GOT3 (cell line): ENCODE results near the gene VPS51.

Source experiments
- DNase-seq: peaks from one replicate; lab custom pipeline; 2025; ENCODE audit warnings: mixed read lengths; lab: John Stamatoyannopoulos, UW

VPS51 gene

DNA sequence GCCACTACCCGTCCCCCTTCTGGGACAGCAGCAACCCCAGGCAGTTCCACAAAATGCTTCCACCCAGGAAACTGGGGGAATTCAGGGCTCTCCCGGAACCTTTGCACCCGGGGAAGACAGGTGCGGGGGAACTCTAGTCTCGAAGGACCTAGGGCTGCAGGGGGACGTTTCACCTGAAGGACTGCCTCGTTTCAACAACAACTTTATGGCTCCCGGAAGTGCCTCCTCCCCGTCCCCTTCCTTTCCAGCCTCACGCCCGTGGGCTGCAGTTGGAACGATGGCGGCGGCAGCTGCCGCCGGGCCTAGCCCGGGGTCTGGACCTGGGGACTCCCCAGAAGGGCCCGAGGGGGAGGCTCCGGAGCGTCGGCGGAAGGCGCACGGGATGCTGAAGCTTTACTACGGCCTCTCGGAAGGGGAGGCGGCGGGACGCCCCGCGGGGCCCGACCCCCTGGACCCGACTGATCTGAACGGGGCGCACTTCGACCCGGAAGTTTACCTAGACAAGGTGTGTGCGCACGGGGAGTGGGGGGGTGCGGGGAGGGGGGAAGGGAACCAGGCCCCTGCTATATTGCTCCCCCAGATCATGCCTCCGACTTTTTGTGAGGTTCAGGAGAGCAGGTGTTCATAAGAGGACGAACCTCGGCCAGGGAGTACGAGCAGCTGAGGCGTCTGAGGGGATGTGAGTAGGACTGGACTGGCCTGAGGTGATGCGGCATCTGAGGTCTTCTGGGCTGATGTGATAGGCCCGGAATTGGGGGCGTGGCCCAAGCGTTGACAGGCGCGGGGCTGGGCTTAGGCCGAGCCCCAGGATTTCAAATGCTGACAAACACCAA is at the start of gene VPS51:
TSS of gene VPS51 (plus strand) at position 241 of the 833 bp plus-strand sequence. CDS start at position 278, 37 bp downstream.
- DNase-seq = peak; percentile 21

DNA sequence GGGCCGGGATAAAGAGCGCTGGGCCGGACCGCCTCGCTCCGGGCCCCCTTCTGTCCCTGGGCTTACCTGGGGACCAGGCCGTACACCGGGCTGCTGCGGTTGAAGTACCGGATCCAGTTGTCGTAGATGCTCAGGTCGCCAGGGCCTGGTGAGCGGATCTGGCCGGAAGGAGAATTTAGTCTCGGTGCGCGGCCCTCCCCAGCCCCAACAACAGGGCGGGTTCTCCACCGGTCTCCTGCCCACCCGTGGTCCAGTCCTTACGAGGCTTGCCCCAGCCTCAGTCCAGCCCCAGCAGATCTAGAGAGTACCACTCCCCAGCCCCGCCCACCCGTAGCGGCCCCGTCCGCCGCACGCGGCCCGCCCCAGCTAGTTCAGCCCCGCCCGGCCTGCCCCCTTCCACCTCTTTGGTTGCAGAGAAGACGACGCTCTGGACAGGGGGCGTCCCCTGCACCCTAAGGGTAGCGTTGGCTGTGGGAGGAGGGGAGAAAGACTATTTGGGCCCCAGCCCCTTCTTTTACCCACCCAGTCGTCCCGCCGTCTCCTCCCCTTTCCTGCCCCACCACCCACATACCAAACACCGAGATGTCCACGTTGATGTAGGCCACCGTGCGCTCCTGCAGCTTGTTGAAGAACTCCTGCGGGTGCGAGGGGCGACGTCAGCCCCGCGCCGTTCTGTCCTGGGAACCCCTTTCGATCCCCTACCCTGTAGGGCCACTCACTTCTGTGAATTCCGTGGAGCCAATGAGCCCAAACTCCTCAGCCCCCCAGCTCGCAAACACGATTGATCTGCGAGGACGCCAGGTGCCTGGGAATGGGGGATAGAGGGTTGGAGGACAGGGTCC is 48.2 kb upstream of the VPS51 start:
- no peak for DNase-seq

DNA sequence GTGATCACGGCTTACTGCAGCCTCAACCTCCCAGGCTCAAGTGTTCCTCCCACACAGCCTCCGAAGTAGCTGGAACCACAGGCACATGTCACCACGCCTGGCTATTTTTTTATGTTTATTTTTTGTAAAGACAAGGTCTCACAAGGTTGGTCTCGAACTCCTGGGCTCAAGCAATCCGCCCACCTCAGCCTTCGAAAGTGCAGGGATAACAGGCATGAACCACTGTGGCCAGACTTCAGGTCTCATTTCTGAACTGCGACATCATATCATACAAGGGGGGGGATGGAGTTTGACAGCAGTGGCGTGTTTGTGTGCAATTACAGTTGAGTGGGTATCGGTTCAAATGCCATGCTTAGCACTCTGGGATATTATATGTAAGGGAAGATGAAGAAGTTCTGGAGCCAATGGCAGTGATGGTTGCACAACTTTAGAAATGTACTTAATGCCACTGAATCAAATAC is 44.6 kb upstream of the VPS51 start:
- DNase-seq = no peak

GRCh38 chr11:65053827-65054508 is 42.0 kb upstream of the VPS51 start:
- no peak for DNase-seq

DNA sequence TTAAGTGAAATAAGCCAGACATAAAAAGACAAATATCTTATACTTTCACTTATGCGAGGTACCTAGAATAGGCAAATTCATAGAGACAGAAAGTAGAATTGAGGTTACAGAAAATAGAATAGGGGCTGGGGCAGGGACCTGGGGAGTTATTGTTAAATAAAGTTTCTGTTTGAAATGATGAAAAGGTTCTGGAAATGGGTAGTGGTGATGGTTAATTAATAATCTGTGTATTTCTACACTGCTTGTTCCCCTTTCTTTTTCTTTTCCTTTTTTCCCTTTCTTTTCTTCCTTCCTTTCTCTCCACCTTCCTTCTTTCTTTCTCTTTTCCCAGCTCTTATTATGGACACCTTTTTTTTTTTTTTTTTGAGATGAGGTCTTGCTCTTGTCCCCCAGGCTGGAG is 40.5 kb upstream of the VPS51 start:
- no peak for DNase-seq

DNA sequence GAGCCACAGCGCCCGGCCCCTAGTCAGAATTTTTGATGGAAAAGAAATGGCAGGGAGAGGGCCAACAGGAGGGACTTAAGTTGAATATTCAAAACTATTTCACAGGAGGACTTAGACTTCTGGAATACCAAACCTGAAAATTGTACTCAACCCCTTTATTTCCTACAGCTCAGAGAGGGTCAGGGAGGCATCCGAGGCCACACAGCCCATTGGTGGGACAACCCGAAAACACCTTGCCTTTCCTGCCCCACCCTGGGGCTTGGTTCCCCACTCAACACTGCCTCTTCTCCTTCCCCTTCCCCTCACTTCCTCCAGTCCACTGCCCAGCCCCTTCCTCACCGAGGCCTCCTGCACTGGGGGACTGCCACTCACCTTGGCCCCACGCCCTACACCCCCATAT is 39.0 kb upstream of the VPS51 start:
- DNase-seq = no peak

- DNase-seq = no peak
Measured at GRCh38 chr11:65057526-65057925, 38.5 kb upstream of the VPS51 start.

- no peak for DNase-seq
Measured at GRCh38 chr11:65058012-65058411, 38.0 kb upstream of the VPS51 start.

- no peak for DNase-seq
Measured at GRCh38 chr11:65058419-65059054, 37.5 kb upstream of the VPS51 start, which contains the start of gene NAALADL1. NAALADL1 (minus strand) TSS chr11:65058553; CDS start chr11:65058521, 32 bp downstream.

DNA sequence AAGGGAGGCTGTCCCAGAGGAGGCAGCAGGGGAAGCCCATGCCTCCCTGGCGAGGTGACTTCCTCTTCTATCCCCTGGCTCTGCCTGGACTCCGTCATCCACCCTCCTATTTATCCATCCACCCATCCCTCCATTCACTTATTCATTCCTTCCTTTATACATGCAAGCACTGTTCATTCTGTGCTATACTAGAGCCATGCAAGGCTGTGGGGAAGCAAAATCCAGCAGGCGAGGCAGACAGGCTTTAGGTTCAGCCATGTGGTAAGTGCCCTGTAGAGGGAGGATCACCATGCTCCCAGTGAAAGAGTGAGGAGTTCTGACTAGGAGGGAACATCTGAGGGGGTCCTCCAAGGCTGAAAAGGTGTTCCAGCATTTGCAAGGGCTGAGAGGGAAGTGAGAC is 36.5 kb upstream of the VPS51 start:
- DNase-seq = no peak

- DNase-seq = no peak
Measured at GRCh38 chr11:65059959-65060824, 35.8 kb upstream of the VPS51 start.

DNA sequence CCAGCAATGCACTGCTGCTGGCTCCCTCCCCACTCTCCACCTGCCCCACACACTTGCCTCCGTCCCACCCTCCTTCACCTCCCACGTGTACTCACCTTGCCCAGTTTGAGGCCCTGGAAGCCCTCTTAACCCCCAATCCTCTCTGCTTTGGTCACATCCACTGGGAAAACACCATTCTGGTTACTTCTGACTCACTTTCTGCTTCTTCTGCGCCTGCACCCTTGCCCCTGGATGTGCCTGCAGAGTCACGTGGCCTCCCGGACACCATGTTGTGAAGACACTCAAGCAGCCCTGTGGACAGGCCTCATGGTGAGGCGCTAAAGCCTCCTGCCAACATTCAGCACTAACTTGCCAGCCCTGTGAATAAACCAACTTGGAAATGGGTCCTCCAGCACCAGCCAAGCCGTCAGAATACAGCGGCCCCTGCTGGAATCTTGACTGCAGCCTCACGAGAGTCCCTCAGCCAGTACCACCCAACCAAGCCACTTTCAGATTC is 35.1 kb upstream of the VPS51 start:
- peak; percentile 99 for DNase-seq

- DNase-seq = no peak
Measured at GRCh38 chr11:65063532-65063931, 32.5 kb upstream of the VPS51 start.

DNA sequence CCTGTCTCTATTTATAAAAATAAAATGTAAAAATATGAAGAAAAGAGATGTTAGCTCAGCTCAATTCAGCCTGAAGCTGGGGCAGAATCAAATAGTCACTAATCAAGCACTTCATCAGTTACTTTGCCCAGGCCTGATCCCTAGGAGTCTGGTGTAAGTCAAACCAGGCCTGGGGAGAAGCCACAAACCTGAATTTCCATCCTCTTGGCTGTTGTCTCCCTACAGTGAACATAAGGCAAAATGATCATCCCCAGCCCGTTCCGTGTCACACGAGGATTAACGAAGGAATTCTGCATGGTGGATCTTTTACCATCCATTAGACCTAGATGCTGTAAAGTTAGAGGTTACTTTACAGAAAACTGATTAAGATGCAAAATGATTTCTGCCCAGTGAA is 31.2 kb upstream of the VPS51 start:
- DNase-seq = no peak

DNA sequence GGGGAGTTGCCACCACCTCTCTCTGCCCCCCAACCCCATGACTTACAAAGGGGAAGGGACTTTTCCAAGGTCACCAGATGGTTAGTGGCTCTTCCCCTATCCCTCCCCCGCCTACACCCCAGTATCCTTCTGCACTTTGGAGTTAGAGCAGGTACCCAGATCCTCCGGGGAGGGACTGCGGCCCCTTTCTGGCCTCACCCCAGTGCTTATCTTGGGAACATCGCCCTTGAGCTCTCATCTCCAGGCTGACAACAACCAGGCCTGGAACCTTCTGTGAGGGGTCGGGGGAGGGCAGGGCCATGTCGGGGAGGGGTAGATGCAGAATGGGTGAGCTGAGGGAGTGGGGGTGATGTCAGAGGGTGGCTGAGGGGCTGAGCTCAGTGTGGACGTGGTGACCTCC is 30.2 kb upstream of the VPS51 start:
- DNase-seq = no peak

- DNase-seq = no peak
Measured at GRCh38 chr11:65066315-65066714, 29.7 kb upstream of the VPS51 start.

GRCh38 chr11:65066805-65067291 is 29.2 kb upstream of the VPS51 start:
- DNase-seq = no peak

GRCh38 chr11:65067446-65067845 is 28.6 kb upstream of the VPS51 start:
- DNase-seq = no peak

GRCh38 chr11:65069217-65069616 is 26.8 kb upstream of the VPS51 start:
- no peak for DNase-seq

DNA sequence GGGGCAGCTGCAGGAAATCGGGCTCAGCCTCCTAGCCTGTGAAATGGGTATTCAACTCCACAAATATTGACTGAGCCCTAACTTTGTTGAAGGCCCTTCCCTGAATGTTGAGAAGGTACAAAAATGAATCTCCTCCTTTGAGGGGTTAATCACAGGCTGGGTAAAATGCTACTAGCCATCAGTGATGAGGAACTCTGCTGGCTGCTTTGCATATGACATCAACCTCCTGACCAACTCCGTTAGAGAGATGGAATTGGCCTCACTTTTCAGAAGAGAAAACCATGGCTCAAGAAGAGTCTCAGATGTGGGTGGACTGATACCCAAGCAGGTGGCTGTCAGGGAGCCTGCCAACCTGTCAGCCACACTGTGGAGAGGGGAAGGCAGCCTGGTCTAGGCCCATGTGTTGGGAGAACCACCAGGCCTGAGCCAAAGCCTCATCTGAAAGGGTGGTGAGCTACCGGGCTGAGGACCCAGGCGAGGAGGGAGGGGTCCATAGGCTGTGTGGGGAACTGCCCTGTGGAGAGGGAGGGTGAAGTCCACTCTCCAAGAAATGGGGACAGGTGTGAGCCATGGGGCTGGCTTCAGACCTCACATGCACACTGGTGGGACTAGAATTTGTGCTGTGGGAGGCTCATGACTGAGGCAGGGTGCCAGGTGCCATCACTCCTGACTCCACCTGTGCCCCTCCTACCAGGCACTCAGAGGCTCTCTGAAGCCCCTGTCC is 23.9 kb upstream of the VPS51 start:
- DNase-seq = no peak
